GOT3 (cell line): ENCODE measurements around the gene PRKCE.

Experiments
- DNase-seq: peaks from one replicate; lab custom pipeline; 2025; ENCODE audit warnings: mixed read lengths; lab: John Stamatoyannopoulos, UW

Gene PRKCE

GRCh38 chr2:46048693-46049092, 397.2 kb downstream of the PRKCE start:
- no peak for DNase-seq

GRCh38 chr2:46050027-46050426, 398.6 kb downstream of the PRKCE start:
- no peak for DNase-seq

- DNase-seq = no peak
Measured at GRCh38 chr2:46050489-46050888, 399.0 kb downstream of the PRKCE start.

GRCh38 chr2:46051085-46051484, 399.6 kb downstream of the PRKCE start:
- DNase-seq = no peak

- no peak for DNase-seq
Measured at GRCh38 chr2:46053564-46053963, 402.1 kb downstream of the PRKCE start.

- no peak for DNase-seq
Measured at GRCh38 chr2:46056541-46056940, 405.1 kb downstream of the PRKCE start.

GRCh38 chr2:46058140-46058539, 406.7 kb downstream of the PRKCE start:
- DNase-seq = no peak

- DNase-seq = peak; percentile 8
Measured at GRCh38 chr2:46062637-46063412, 411.4 kb downstream of the PRKCE start.

GRCh38 chr2:46064396-46064795, 412.9 kb downstream of the PRKCE start:
- DNase-seq = no peak

GRCh38 chr2:46065152-46065551, 413.7 kb downstream of the PRKCE start:
- no peak for DNase-seq

- DNase-seq = no peak
Measured at GRCh38 chr2:46066116-46066515, 414.6 kb downstream of the PRKCE start.

GRCh38 chr2:46066601-46067000, 415.1 kb downstream of the PRKCE start:
- no peak for DNase-seq

- no peak for DNase-seq
Measured at GRCh38 chr2:46067062-46067461, 415.6 kb downstream of the PRKCE start.

GRCh38 chr2:46067501-46068305, 416.2 kb downstream of the PRKCE start:
- DNase-seq = no peak

- DNase-seq = no peak
Measured at GRCh38 chr2:46068636-46069035, 417.2 kb downstream of the PRKCE start.

GRCh38 chr2:46071074-46071473, 419.6 kb downstream of the PRKCE start:
- no peak for DNase-seq

- DNase-seq = no peak
Measured at GRCh38 chr2:46072101-46072820, 420.8 kb downstream of the PRKCE start.

GRCh38 chr2:46073540-46074046, 422.1 kb downstream of the PRKCE start:
- peak; percentile 15 for DNase-seq

GRCh38 chr2:46074501-46074900, 423.0 kb downstream of the PRKCE start:
- no peak for DNase-seq

- no peak for DNase-seq
Measured at GRCh38 chr2:46075848-46076247, 424.4 kb downstream of the PRKCE start.

- DNase-seq = no peak
Measured at GRCh38 chr2:46076251-46076650, 424.8 kb downstream of the PRKCE start.

GRCh38 chr2:46076875-46077274, 425.4 kb downstream of the PRKCE start:
- no peak for DNase-seq
